ENCODE data around the gene TREML4. TPM values are rescaled to one million over a fixed set of nuclear protein-coding genes. Genes with fewer than 3 reads are reported as not detected.

Gene TREML4
- total and polyA plus RNA-seq, 9 of the 15 experiments (the other 6 are each of a cell fraction or from before 2014, with no cell fraction given): not detected

DNA sequence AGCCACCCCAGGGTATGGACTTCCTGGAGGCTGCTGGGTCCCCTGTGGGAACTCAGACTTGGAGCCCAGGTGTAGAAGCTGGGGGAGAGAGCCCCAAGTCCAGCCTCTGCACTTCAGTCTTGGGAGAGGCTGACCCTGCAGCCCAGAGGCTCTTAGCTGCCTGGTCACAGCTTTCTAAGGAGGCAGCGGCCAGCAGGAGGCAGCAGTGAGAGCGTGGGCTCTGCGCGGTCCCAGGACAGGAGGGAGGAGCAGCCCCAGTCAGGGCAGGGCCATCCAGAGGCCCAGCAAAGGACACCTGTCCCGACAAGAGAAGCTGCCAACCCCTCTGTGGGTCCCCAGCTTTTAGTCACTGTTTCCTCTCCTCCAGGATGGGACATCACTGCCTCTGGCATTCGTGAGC lies 36.6 kb upstream of the TREML4 start (continued):
- TF ChIP-seq, protein P1, sequence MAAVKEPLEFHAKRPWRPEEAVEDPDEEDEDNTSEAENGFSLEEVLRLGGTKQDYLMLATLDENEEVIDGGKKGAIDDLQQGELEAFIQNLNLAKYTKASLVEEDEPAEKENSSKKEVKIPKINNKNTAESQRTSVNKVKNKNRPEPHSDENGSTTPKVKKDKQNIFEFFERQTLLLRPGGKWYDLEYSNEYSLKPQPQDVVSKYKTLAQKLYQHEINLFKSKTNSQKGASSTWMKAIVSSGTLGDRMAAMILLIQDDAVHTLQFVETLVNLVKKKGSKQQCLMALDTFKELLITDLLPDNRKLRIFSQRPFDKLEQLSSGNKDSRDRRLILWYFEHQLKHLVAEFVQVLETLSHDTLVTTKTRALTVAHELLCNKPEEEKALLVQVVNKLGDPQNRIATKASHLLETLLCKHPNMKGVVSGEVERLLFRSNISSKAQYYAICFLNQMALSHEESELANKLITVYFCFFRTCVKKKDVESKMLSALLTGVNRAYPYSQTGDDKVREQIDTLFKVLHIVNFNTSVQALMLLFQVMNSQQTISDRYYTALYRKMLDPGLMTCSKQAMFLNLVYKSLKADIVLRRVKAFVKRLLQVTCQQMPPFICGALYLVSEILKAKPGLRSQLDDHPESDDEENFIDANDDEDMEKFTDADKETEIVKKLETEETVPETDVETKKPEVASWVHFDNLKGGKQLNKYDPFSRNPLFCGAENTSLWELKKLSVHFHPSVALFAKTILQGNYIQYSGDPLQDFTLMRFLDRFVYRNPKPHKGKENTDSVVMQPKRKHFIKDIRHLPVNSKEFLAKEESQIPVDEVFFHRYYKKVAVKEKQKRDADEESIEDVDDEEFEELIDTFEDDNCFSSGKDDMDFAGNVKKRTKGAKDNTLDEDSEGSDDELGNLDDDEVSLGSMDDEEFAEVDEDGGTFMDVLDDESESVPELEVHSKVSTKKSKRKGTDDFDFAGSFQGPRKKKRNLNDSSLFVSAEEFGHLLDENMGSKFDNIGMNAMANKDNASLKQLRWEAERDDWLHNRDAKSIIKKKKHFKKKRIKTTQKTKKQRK (IDR thresholded peaks at IDR 0.05; ENCODE audit: borderline replicate concordance, low read depth, low read length): no peak
- TF ChIP-seq, protein P2, sequence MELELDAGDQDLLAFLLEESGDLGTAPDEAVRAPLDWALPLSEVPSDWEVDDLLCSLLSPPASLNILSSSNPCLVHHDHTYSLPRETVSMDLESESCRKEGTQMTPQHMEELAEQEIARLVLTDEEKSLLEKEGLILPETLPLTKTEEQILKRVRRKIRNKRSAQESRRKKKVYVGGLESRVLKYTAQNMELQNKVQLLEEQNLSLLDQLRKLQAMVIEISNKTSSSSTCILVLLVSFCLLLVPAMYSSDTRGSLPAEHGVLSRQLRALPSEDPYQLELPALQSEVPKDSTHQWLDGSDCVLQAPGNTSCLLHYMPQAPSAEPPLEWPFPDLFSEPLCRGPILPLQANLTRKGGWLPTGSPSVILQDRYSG (tag; conservative IDR thresholded peaks at IDR 0.05; ENCODE audit: low read depth): no peak
- TF ChIP-seq ZNF224 (CRISPR knock-in tag; IDR thresholded peaks at IDR 0.05) (no peak), ZNF174 (CRISPR knock-in tag; IDR thresholded peaks at IDR 0.05) (no peak), RAD21 (CRISPR knock-in tag; conservative IDR thresholded peaks at IDR 0.05 in 1 of 2, IDR thresholded peaks at IDR 0.05 in 1 of 2) (peak in 1 of 2 experiments; percentile 57; a peak in 2 of 4 replicates), NFIX (CRISPR knock-in tag; IDR thresholded peaks at IDR 0.05; ENCODE audit: low read depth) (no peak), POLR3A (IDR thresholded peaks at IDR 0.05; ENCODE audit: borderline replicate concordance, extremely low read depth, insufficient read depth, insufficient read length) (no peak), MCM7 (IDR thresholded peaks at IDR 0.05) (no peak), TCF7 (IDR thresholded peaks at IDR 0.05; ENCODE audit: borderline replicate concordance) (no peak), SPI1 (IDR thresholded peaks at IDR 0.05; ENCODE audit: borderline replicate concordance, low read depth, low read length) (no peak), MAZ (CRISPR knock-in tag; conservative IDR thresholded peaks at IDR 0.05 in 1 of 2, IDR thresholded peaks at IDR 0.05 in 1 of 2) (peak in 1 of 2 experiments; percentile 28; a peak in 1 of 4 replicates), KLF13 (tag; IDR thresholded peaks at IDR 0.05; ENCODE audit: borderline replicate concordance, low read depth) (no peak), RCOR1 (IDR thresholded peaks at IDR 0.05; ENCODE audit: borderline replicate concordance in 1 of 2, low read depth in 2 of 2, low read length in 2 of 2) (0 out of 4 replicates have a peak, but pooled peaks of 1 of the 2 experiments have one; percentile 9), MYC (IDR thresholded peaks at IDR 0.05; ENCODE audit: low read depth, low read length) (peak; percentile 24; the same call in 1 of the 2 replicates), MYC (CRISPR knock-in tag; IDR thresholded peaks at IDR 0.05; ENCODE audit: borderline replicate concordance, low read depth) (no peak)
- TF ChIP-seq, protein P3, sequence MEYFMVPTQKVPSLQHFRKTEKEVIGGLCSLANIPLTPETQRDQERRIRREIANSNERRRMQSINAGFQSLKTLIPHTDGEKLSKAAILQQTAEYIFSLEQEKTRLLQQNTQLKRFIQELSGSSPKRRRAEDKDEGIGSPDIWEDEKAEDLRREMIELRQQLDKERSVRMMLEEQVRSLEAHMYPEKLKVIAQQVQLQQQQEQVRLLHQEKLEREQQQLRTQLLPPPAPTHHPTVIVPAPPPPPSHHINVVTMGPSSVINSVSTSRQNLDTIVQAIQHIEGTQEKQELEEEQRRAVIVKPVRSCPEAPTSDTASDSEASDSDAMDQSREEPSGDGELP (CRISPR knock-in tag; IDR thresholded peaks at IDR 0.05; ENCODE audit: borderline replicate concordance): peak; percentile 22; the same call in 1 of the 2 replicates
- TF ChIP-seq, protein P4, sequence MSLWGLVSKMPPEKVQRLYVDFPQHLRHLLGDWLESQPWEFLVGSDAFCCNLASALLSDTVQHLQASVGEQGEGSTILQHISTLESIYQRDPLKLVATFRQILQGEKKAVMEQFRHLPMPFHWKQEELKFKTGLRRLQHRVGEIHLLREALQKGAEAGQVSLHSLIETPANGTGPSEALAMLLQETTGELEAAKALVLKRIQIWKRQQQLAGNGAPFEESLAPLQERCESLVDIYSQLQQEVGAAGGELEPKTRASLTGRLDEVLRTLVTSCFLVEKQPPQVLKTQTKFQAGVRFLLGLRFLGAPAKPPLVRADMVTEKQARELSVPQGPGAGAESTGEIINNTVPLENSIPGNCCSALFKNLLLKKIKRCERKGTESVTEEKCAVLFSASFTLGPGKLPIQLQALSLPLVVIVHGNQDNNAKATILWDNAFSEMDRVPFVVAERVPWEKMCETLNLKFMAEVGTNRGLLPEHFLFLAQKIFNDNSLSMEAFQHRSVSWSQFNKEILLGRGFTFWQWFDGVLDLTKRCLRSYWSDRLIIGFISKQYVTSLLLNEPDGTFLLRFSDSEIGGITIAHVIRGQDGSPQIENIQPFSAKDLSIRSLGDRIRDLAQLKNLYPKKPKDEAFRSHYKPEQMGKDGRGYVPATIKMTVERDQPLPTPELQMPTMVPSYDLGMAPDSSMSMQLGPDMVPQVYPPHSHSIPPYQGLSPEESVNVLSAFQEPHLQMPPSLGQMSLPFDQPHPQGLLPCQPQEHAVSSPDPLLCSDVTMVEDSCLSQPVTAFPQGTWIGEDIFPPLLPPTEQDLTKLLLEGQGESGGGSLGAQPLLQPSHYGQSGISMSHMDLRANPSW (CRISPR knock-in tag; IDR thresholded peaks at IDR 0.05): no peak
- TF ChIP-seq, protein P5, sequence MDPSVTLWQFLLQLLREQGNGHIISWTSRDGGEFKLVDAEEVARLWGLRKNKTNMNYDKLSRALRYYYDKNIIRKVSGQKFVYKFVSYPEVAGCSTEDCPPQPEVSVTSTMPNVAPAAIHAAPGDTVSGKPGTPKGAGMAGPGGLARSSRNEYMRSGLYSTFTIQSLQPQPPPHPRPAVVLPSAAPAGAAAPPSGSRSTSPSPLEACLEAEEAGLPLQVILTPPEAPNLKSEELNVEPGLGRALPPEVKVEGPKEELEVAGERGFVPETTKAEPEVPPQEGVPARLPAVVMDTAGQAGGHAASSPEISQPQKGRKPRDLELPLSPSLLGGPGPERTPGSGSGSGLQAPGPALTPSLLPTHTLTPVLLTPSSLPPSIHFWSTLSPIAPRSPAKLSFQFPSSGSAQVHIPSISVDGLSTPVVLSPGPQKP (CRISPR knock-in tag; IDR thresholded peaks at IDR 0.05): no peak
